SK-N-MC (cell line): ENCODE results near the gene TRAM2.
A peak's percentile ranks its signal among the peaks of the same experiment; 100 is the strongest.

Experiments
- DNase-seq: peaks from one replicate; pipeline ENCODE4 v3.0.0-alpha.2; 2011; ENCODE audit warnings: low read depth, low spot score
- H3K27ac ChIP-seq: fragments of 200-600 bp; sonication (generic); 2 replicates; pipeline ENCODE4 v1.5.1; 2016; ENCODE audit warnings: mixed run types
- H3K36me3 ChIP-seq: fragments of 200-600 bp; sonication (generic); 2 replicates; pipeline ENCODE4 v1.6.1; 2017; ENCODE audit warnings: antibody characterized with exemption, low read length, mixed read lengths; ENCODE audit not compliant: insufficient read depth
- H3K4me3 ChIP-seq: fragments of 200-600 bp; sonication (generic); 2 replicates; pipeline ENCODE4 v1.5.1; 2016
- H3K9ac ChIP-seq: fragments of 200-600 bp; sonication (generic); 2 replicates; pipeline ENCODE4 v1.8.0; 2017; ENCODE audit warnings: mixed run types, mixed read lengths; ENCODE audit not compliant: insufficient read length
- H3K9me3 ChIP-seq: fragments of 200-600 bp; sonication (generic); 2 replicates; pipeline ENCODE4 v1.6.1; 2017; ENCODE audit warnings: low read depth, mild to moderate bottlenecking, antibody characterized with exemption, low read length, moderate library complexity, mixed read lengths
- EZH2 ChIP-seq: fragments of 200-600 bp; sonication (generic); IDR thresholded peaks from one replicate; pipeline ENCODE4 v1.6.1; 2017; ENCODE audit warnings: antibody characterized with exemption
- FOXP2 ChIP-seq: optimal IDR thresholded peaks from 2 replicates; pipeline ENCODE3; 2011; ENCODE audit warnings: mild to moderate bottlenecking, moderate library complexity; ENCODE audit not compliant: insufficient read depth; ENCODE audit errors: extremely low read length, control extremely low read depth
- POLR2AphosphoS5 ChIP-seq: IDR thresholded peaks from 2 replicates; pipeline ENCODE4 v1.6.1; 2012; ENCODE audit warnings: mild to moderate bottlenecking, low read depth, low read length, borderline replicate concordance

The TRAM2 gene

GRCh38 chr6:52576392-52577021 is 353 bp downstream of the TRAM2 start:
- H3K27ac ChIP-seq, result no peak overlapping the region
- no peaks in the 10 kb centered on the region for H3K36me3 ChIP-seq
- H3K4me3 ChIP-seq, result peak overlapping the region; percentile 84
- H3K9ac ChIP-seq, result peak overlapping the region; percentile 59
- no peak for DNase-seq
- no peaks in the 10 kb centered on the region for H3K9me3 ChIP-seq
- TF ChIP-seq EZH2 (no peak), FOXP2 (no peak), POLR2AphosphoS5 (no peak)

GRCh38 chr6:52576054-52576391 is 837 bp downstream of the TRAM2 start:
- no peaks in the 10 kb centered on the region for H3K36me3 ChIP-seq

GRCh38 chr6:52575502-52575892 is 1.4 kb downstream of the TRAM2 start:
- TF ChIP-seq EZH2 (no peak), POLR2AphosphoS5 (no peak), FOXP2 (no peak)
- H3K36me3 ChIP-seq, result no peaks in the 10 kb centered on the region
- H3K9ac ChIP-seq, result no peak overlapping the region
- H3K9me3 ChIP-seq, result no peaks in the 10 kb centered on the region
- DNase-seq, result no peak
- H3K4me3 ChIP-seq, result peak overlapping the region; percentile 84; the same call in 1 of the 2 replicates
- H3K27ac ChIP-seq, result no peak overlapping the region

More at GRCh38 chr6:52576054-52576391, 837 bp downstream of the TRAM2 start:
- H3K9me3 ChIP-seq, result no peaks in the 10 kb centered on the region
- no peak overlapping the region for H3K9ac ChIP-seq
- peak overlapping the region; percentile 84 for H3K4me3 ChIP-seq
- DNase-seq, result no peak
- no peak overlapping the region for H3K27ac ChIP-seq
- TF ChIP-seq EZH2 (no peak), FOXP2 (no peak), POLR2AphosphoS5 (no peak)

GRCh38 chr6:52574709-52575501 is 2.0 kb downstream of the TRAM2 start:
- Histone ChIP-seq H3K27ac (no peak overlapping the region), H3K36me3 (no peaks in the 10 kb centered on the region), H3K9me3 (no peaks in the 10 kb centered on the region), H3K9ac (no peak overlapping the region), H3K4me3 (0 out of 2 replicates have a peak overlapping the region, but pooled peaks have one; percentile 8)
- DNase-seq, result no peak
- TF ChIP-seq FOXP2 (no peak), POLR2AphosphoS5 (no peak), EZH2 (no peak)

- Histone ChIP-seq H3K9ac (no peak overlapping the region), H3K9me3 (no peaks in the 10 kb centered on the region), H3K36me3 (no peaks in the 10 kb centered on the region), H3K4me3 (peak overlapping the region; percentile 31), H3K27ac (no peak overlapping the region)
- TF ChIP-seq EZH2 (no peak), POLR2AphosphoS5 (no peak), FOXP2 (no peak)
- no peak for DNase-seq
Measured at GRCh38 chr6:52573295-52573694, 3.6 kb downstream of the TRAM2 start.

- no peak for DNase-seq
- no peak for TF ChIP-seq FOXP2
- no peak for TF ChIP-seq EZH2
- TF ChIP-seq POLR2AphosphoS5, result no peak
- H3K4me3 ChIP-seq, result no peak overlapping the region
- no peak overlapping the region for H3K9ac ChIP-seq
- no peaks in the 10 kb centered on the region for H3K36me3 ChIP-seq
- H3K9me3 ChIP-seq, result no peaks in the 10 kb centered on the region
- no peak overlapping the region for H3K27ac ChIP-seq
Measured at GRCh38 chr6:52572536-52572935, 4.3 kb downstream of the TRAM2 start.

- TF ChIP-seq FOXP2 (no peak), EZH2 (no peak), POLR2AphosphoS5 (no peak)
- no peak overlapping the region for H3K9ac ChIP-seq
Measured at GRCh38 chr6:52571099-52571755, 5.6 kb downstream of the TRAM2 start.

GRCh38 chr6:52570291-52570700 is 6.6 kb downstream of the TRAM2 start:
- Histone ChIP-seq H3K9ac (no peak overlapping the region), H3K27ac (no peak overlapping the region), H3K4me3 (no peak overlapping the region), H3K36me3 (no peaks in the 10 kb centered on the region), H3K9me3 (no peaks in the 10 kb centered on the region)
- no peak for TF ChIP-seq FOXP2
- no peak for DNase-seq

More at GRCh38 chr6:52571099-52571755, 5.6 kb downstream of the TRAM2 start:
- H3K4me3 ChIP-seq, result no peak overlapping the region
- no peaks in the 10 kb centered on the region for H3K36me3 ChIP-seq
- no peaks in the 10 kb centered on the region for H3K9me3 ChIP-seq
- no peak overlapping the region for H3K27ac ChIP-seq
- DNase-seq, result no peak
